Activated naive CD4-positive, alpha-beta T cell treated with anti-CD3 and anti-CD28 coated beads, Interleukin-2, amount 50 U/mL, for 16 hours (primary cell): ENCODE measurements around the gene SRPK2.
"Not testable (repeated sequence)": the region's sequence is repeated elsewhere in the genome, so short reads cannot be mapped to it uniquely, and the experiment has no call there.

Experiments used
- DNase-seq: peaks from one replicate; pipeline ENCODE4 v3.0.0-alpha.2; 2020

The SRPK2 gene

DNA sequence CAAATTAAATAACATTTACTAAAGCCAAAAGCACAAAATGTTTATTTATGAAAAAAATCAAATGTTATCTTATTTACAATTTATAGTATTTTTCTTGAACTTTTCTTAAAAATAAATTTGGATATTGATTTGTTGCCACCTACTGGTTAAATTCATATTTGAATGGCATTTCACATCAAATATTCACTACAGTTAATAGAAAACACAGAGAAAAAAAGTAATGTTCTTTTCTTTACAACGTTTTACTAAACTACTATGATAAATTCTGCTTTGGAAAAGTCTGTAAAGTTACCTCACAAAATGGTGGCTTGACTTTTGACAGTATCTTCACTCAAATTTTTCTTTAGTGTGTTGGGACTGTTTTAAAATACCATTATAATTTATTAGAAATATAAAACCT is 52.7 kb downstream of the SRPK2 start:
- no peak for DNase-seq

DNA sequence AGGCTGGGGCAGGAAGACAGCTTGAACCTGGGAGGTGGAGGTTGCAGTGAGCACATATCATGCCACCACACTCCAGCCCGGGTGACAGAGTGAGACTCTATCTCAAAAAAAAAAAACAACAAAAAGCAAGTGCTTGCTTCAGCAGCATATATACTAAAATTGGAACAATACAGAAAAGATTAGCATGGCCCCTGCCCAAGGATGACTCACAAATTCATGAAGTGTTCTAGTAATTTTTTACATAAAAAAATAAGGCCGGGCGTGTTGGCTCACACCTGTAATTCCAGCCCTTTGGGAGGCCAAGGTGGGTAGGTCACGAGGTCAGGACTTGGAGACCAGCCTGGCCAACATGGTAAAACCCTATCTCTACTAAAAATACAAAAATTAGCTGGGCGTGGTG is 56.1 kb downstream of the SRPK2 start:
- DNase-seq = not testable (repeated sequence)

DNA sequence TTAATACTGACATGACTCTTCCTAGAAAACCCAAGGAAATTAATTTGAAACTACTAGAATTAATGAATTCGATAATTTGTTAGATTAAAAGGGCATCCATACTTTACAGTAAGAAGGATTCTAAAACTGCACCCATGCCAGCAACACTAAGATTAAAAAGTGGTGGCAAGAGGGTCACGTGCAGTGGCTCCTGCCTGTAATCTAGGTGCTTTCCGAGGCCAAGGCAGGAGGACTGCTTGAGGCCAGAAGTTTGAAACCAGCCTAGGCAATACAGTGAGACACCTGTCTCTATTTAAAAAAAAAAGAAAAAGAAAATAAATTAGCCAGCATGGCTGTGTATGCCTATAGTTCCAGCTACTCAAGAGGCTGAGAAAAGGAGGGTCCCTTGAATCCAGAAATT is 58.2 kb downstream of the SRPK2 start:
- no peak for DNase-seq

DNA sequence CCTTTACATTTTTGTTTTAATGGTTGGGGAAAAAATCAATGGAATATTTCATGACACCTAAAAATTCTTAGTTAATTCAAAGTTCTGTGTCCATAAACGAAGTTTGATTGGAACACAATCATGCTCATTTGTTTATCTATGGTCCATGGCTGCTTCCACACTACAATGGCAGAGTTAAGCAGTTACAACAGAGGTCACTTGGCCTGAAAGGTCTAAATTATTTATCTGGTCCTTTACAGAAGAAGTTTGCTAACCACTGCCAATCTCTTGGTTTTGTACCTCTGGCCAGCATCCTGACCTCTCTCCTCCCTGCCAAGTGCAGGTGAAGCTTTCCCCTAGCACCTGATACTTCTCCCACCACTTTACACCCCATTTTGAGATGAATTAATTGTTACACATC is 61.5 kb downstream of the SRPK2 start:
- DNase-seq = no peak

DNA sequence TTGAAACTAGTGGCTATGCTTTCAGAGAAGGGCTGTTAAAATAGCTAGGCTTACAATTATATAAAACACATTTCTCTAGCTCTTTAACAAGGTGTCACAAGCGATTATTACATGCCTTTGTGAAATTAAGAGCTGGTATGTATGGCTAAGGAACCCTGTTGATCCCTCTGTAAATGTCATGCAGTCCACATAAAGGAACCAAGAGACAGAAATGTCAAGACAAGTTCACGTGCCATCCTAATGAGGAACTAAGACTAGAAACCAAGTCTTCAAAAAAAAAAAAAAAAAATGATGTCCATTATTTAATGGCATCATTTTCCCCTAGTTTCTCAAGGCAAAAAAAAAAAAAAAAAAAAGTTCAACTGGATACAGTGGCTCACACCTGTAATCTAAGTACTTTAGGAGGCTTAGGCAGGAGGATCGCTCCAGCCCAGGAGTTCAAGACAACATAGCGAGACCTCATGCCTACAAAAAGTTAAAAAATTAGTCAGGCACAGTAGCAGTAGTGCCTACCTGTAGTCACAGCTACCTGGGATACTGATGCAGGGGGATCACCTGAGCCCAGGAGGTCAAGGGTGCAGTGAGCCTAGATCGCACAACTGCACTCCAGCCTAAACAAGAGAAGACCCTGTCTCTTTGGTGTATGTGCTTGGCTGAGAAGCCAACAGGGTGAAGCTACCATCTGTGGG is 63.4 kb downstream of the SRPK2 start:
- no peak for DNase-seq

DNA sequence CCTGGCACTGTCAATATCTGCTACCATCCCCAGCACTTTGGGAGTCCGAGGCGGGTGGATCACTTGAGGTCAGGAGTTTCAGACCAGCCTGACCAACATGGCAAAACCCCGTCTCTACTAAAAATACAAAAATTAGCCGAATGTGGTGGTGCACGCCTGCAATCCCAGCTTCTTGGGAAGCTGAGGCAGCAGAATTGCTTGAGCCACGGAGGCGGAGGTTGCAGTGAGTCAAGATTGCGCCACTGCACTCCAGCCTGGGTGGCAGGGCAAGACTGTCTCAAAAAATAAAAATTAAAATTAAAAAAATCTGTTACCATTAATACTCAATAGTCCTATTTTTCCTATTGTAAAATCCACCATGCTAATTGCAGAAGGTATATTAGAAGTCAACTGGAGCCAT is 64.1 kb downstream of the SRPK2 start:
- DNase-seq = not testable (repeated sequence)

DNA sequence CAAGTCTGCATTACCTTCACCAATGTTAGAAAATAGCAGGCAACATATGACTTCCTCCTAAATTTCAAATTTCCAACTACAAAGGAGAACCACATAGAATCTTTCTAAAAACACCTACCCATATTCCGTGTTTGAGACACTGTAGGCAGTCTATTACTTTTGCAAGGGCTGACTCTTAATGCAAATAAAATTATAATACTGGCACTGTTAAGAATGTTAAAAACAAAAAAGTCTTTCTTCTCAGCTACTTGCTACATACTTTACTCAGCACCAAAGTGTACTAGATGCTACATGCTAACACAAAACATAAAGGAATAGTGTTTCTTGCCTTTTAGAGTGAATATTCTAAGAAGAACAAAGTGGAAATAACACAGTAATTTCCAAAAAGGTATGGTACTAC is 65.4 kb downstream of the SRPK2 start:
- no peak for DNase-seq

DNA sequence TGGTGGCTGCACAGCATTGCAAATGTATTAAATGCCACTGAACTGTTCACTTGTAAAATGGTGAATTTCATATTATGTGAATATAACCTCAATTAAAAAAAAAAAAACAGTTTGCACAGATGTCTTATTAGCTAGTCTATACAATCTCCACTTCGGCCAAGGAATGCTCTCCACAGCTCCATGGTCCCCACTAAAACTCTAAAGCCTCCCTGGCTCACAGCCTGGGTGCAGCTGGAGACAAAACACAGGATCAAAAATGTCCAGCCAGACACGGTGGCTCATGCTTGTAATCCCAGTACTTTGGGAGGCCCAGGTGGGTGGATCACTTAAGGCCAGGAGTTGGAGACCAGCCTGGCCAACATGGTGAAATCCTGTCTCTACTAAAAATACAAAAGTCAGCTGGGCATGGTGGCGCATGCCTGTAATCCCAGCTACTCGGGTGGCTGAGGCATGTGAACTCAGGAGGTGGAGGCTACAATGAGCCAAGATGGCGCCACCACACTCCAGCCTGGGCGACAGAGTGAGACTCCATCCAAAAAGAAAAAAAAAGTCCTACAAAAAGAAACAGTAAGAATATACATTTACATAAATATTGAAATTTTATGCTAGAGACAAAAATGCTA is 66.0 kb downstream of the SRPK2 start:
- no peak for DNase-seq

DNA sequence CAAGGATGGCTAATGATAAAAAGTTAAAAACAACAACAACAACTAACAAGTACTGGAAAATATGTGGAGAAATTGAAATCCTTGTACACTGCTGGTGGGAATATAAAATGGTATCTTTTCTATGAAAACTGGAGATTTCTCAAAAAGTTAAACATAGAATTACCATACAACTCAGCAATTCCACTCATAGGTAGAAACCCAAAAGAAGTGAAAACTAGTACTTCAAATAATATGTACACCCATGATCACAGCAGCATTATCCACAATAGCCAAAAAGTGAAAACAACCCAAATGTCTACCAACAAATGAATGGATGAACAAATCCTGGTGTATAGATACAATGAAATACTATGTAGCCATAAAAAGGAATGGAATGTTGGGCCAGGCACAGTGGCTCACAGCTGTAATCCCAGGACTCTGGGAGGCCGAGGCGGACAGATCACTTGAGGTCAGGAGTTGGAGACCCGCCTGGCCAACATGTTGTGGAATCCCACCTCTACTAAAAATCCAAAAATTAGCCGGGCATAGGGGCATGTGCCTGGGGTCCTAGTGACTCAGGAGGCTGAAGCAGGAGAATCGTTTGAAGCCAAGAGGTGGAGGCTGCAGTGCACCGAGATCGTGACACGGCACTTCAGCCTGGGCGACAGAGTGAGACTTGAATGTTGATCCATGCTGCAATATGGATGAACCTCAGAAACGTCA is 66.8 kb downstream of the SRPK2 start:
- no peak for DNase-seq

DNA sequence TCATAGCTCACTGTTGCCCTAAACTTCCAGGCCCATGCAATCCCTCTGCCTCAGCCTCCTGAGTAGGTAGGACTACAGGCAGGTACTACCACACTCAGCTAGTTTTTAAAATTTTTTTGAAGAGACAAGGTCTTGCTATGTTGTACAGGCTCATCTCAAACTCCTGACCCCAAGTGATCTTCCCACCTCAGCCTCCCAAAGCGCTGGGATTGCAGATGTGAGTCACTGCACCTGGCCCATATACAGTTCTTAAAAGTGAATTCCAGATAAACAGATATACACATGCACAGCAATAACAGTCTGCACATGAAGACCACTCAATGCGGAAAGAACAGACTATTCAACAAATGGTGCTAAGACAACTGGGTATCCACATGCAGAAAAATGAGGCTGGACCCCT is 67.8 kb downstream of the SRPK2 start:
- no peak for DNase-seq

DNA sequence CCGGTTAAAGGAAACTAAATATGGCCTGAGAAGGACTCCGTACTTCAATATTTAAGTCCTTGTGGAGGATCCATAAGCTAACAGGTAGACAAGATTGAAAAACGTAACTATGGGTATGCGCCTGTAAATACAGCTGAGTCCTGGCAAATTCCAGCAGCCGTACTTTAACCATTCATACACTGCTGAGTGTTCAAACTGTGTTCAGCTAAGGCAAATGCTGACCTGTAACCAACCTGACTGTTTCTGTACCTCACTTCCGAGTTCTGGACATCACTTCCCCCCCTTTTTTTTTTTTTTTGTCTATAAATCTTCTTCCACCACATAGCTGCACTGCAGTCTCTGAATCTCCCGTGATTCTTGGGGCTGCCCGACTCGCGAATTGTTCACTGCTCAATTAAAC is 69.1 kb downstream of the SRPK2 start:
- DNase-seq = no peak

DNA sequence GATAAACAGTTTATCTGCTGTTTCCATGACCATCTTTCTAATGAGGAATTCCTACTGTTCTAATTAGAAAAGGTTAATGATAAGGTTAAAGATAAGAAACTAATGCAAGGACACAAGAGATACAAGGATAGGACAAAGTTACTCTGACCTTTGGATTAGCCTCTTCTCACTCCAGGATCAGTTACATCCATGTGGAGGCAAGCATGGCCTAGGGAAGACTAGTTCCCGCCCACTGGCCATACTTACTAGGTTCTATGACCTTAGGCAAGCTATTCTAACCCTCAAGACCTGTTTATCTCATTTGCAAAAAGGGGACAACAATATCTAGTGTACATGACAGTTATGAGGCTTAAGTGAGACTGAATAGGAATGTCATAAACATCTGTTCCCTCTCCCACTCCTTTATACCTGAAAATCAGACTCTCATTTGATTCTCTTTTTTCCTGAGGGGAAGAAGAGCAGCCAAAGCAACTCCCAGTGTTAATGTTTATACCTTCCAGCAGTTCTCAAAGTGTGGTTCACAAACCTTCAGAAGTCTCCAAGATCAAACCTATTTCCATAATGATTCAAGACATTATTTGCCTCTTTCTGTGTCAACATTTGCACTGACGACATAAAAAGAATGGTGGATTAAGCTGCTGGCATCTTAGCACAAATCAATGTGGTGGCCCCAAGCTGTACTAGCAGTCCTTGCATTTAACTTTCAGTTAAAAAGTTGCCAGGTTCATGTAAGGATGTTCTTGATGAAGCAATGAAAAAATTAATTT is 72.0 kb downstream of the SRPK2 start:
- DNase-seq = no peak

DNA sequence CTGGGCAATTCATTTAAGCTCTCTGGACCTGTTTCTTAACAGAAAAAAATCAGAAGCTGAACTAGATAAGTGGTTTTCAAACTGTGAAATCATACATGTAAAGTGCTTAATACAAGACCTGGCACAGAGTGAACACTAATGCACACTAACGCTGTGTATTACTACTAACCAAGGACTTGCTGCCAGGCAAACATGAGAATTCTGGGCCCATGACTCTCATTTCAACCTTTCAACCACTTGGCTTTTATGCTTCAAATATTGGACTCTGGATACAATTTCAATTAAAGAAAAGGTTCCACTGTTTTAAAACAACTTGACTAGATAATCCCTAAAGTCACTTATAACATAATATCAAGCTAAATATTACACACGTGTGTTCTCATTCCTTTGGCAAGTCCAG is 73.4 kb downstream of the SRPK2 start:
- no peak for DNase-seq

DNA sequence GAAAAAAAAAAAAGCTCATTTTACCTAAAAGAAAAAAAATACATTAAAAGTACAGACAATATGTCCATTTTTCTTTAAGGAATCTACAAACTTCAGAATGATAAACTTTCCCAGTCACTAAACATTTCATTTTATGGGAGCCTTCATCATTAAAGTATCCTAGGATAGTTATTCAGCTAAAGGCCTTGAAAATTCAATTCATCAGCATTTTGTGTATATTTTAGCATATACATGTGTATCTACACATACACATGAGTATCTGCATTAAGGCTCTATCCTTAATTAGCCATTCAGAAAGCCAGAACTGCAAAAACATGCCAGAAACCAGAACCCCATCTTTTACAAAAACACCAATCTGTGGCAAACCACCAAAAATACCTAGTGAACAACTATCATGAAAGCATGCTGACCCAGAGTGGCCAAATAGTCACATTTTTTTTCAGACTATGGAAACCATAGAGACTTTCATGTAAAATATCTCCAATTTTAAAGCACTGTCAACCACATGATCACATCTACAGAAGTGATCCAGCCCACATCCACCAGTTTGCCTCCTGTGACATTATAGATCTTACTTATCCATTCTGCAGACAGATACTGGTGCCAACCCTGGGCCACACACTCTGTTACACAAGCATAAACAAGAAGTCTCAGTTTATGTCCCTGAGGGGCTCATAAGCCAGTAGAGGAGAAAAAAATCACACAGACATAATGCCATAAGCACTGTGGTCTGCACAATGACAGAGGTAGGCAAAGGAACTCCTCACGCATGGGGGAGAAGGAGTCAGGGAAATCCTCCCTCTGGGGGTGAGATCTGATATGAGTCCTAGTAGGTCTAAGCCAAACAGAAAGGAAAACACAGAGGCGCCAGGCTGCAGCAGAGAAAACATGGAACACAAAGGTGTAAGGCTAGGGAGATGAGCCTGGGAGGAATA is 79.2 kb downstream of the SRPK2 start:
- no peak for DNase-seq

DNA sequence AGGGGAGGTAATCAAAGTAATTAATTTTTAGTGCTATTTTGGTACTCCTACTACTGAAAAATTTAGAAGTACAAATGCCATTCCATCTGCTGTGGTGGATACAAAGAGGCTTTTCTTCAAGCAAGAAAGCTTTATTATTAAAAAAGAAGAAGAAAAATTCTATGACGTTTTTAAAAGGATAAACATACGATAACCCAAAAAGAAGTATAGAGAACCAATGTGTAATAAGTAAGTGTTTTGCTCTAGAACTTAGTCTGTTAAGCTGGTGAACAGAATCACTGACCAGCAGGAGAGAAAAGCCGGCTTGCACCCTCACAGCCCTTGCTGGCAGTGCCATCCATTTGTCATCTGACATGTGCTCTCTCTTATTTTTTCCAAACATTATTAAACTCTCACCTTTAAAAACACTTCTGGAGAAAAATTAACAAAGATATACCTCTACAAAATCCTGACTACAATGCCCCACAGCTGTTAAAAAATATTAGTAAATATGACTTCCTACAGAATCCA is 81.5 kb downstream of the SRPK2 start:
- no peak for DNase-seq

DNA sequence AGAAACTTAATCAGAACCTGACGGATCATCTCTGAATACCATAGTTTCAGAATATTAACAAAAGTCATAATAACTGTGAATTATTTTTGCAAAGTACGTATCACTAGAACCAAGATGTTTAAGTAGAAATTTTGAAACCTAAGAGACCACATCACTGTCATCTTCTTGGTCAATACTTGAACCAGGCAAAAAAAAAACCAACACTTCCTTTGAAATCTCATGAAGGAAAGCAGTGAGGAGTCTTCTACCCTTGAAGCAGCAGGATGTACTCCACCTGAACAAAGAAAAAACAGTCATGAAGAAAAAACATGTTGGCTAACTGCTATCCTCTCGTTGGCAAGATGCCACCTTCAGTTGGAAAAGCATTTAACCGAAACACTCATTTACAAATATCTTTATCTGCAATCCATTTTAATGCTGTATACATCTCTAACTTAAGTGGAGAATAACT is 82.4 kb downstream of the SRPK2 start:
- DNase-seq = no peak

DNA sequence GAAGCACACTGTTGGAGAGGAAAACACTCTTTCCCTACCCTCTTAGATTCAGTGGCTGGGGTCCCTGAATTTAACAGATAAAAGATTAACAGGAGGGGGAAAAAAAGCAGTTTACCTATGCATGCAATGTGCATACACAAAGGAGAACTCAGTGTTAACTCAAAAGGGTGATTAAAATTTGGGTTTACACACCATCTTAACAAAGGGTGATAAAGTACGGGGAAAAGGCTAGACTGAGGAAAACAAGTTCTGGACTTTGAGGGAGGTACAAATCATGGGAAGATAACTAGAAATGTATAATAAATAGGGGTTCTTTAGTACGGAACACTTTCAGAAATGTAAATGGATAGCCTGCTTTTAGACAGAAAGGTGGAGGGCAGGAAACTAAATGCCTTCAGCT is 83.1 kb downstream of the SRPK2 start:
- no peak for DNase-seq

DNA sequence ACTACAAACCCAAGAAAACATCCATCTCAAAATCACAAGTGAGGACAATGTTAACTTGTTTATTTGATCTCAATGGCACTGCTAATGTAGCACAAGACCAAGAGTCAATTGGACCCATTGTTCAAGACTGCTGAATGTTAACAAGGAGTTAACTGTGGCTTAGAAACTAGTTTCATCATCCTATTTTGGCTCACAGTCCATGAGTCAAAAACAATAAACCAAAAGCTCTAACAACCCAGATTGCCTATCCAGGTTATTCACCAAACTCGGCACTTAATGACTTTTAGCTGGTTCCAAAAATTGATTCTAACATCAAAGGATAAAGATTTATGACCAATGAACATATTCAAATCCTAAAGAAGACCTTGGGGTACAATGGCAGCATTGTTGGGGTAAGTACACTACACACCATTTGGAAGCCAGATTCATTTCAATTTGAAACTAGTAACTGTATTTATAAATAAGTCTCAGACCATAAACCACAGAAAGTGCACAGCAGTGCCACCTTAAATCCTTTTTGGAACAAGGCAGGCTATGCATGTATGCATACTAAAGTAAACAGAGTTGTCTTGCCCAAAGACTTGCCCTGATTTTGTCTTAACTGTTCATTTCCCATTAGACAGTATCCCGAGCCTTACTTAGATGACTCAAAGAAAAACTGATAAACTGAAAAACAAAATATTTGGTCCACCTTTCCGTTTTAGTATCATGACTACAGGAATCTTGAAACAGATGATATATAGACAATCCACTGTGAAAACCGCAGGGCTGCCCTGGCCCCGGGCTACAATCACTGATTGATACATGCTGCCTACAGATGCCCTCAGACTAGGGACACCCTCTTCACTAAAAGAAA is 84.5 kb downstream of the SRPK2 start:
- DNase-seq = no peak

DNA sequence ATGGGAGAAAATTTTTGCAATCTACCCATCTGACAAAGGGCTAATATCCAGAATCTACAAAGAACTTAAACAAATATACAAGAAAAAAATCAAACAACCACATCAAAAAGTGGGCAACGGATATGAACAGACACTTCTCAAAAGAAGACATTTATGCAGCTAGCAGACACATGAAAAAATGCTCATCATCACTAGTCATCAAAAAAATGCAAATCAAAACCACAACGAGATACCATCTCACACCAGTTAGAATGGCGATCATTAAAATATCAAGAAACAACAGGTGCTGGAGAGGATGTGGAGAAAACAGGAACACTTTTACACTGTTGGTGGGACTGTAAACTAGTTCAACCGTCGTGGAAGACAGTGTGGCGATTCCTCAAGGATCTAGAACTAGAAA is 88.1 kb downstream of the SRPK2 start:
- DNase-seq = not testable (repeated sequence)

DNA sequence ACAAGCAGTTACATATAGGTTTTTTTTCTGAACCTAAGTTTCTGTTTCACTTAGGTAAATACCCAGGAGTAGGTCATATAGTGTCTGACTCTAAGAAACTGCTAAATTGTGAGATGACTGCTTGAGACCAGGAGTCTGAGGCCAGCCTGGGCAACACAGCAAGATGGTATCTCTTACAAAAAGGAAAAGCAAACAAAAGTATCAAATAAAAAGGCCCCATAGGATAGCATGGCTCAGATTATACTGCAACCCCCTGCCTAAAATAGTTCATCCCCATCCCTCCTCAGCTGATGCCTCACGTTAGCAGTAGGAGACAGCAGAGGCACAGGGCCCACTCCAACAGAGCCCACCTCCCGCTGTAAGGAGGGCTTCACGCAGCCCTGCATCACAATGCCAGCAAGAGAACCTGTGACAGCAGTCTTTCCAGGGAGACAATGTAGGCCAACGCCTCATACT is 90.3 kb downstream of the SRPK2 start:
- DNase-seq = no peak

DNA sequence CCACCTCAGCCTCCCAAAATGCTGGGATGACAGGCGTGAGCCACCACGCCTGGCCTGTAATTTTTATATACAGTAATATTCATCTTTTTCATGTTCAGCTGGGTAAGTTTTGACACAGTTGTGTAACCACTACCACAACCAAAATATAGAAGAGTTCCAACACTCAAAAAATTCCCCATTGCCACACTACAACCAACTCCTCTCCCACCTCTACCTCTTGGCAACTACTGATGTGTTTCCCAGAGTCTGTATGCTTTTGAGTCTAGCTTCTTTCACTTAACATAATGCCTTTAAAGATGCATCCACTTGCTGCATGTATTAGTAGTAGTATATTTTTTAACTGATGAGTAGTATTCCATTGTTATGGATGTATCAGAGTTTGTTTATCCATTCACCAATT is 90.7 kb downstream of the SRPK2 start:
- DNase-seq = no peak
